ENCODE measurements around the gene SLMAP. TPM values are rescaled to one million over a fixed set of nuclear protein-coding genes. Genes with fewer than 3 reads are reported as not detected.
A peak's percentile ranks its signal among the peaks of the same experiment; 100 is the strongest.

Gene SLMAP
- total RNA-seq, 1 donor from 2014 or later, result 71.5 TPM

- no peak for TF ChIP-seq CTCF (IDR thresholded peaks at IDR 0.05)
- H3K4me1 Mint-ChIP-seq (ENCODE audit: unreplicated experiment), result no peaks in the 10 kb centered on the region
- H3K4me3 Mint-ChIP-seq (ENCODE audit: unreplicated experiment), result no peak overlapping the region
- no peaks in the 10 kb centered on the region for H3K27me3 Mint-ChIP-seq (ENCODE audit: unreplicated experiment)
- no peak overlapping the region for H3K27ac Mint-ChIP-seq (ENCODE audit: unreplicated experiment)
- no peak for DNase-seq (ENCODE audit: extremely low spot score, unreplicated experiment)
- H3K36me3 Mint-ChIP-seq (ENCODE audit: unreplicated experiment), result peaks cover 28% of the 10 kb centered on the region
- H3K9me3 Mint-ChIP-seq (ENCODE audit: unreplicated experiment), result no peaks in the 10 kb centered on the region
These were observed 147.2 kb downstream of the SLMAP start for GRCh38 chr3:57903124-57903890.

- no peaks in the 10 kb centered on the region for H3K9me3 Mint-ChIP-seq (ENCODE audit: unreplicated experiment)
- H3K27me3 Mint-ChIP-seq (ENCODE audit: unreplicated experiment), result no peaks in the 10 kb centered on the region
- TF ChIP-seq CTCF (IDR thresholded peaks at IDR 0.05), result peak; percentile 50
- no peak for DNase-seq (ENCODE audit: extremely low spot score, unreplicated experiment)
- no peak overlapping the region for H3K4me3 Mint-ChIP-seq (ENCODE audit: unreplicated experiment)
- no peak overlapping the region for H3K27ac Mint-ChIP-seq (ENCODE audit: unreplicated experiment)
- H3K4me1 Mint-ChIP-seq (ENCODE audit: unreplicated experiment), result peaks cover 23% of the 10 kb centered on the region
- H3K36me3 Mint-ChIP-seq (ENCODE audit: unreplicated experiment), result peaks cover 21% of the 10 kb centered on the region
These were observed 154.9 kb downstream of the SLMAP start for GRCh38 chr3:57910990-57911389.

DNA sequence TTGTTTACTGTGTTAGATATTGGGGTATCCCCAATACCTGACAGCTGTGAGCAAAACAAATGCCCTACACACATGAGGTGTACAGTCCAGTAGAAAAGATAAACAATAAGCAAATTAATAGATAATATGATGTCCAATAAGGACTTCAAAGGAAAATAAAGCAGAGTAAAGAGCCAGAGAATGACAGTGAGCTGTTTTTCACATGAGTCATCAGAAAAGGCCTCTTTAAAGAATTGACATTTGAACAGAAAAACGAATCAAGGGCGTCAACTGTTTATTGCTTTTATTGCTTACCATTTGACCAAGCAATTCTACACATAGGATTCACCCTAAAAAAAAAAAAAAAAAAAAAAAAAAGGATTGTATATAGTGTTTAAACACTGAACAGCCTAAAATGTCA, 155.5 kb downstream of the SLMAP start:
- DNase-seq (ENCODE audit: extremely low spot score, unreplicated experiment), result no peak
- no peaks in the 10 kb centered on the region for H3K9me3 Mint-ChIP-seq (ENCODE audit: unreplicated experiment)
- H3K36me3 Mint-ChIP-seq (ENCODE audit: unreplicated experiment), result peaks cover 26% of the 10 kb centered on the region
- H3K27me3 Mint-ChIP-seq (ENCODE audit: unreplicated experiment), result no peaks in the 10 kb centered on the region
- no peak overlapping the region for H3K4me3 Mint-ChIP-seq (ENCODE audit: unreplicated experiment)
- peaks cover 23% of the 10 kb centered on the region for H3K4me1 Mint-ChIP-seq (ENCODE audit: unreplicated experiment)
- no peak for TF ChIP-seq CTCF (IDR thresholded peaks at IDR 0.05)
- no peak overlapping the region for H3K27ac Mint-ChIP-seq (ENCODE audit: unreplicated experiment)

DNA sequence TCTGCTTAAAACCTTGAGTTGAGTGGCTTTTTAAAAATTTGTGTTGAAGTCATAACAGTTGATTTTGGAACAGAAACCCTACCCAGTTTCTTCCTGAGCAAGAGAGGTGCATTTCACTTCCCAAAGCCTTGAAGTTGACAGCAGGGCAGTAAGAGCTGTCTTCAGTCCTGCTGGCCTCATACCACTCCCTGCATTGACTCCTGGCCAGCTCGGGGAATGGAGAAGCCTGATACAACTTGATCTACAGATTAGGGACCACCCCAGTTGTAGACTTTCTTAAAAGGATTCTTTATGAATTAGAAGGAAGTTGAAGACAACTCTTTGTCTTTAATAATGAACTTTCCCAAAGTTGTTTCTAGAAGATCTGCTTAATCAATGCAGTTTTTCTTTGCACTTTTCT, 161.5 kb downstream of the SLMAP start:
- no peaks in the 10 kb centered on the region for H3K27me3 Mint-ChIP-seq (ENCODE audit: unreplicated experiment)
- H3K4me1 Mint-ChIP-seq (ENCODE audit: unreplicated experiment), result peaks cover 41% of the 10 kb centered on the region
- H3K9me3 Mint-ChIP-seq (ENCODE audit: unreplicated experiment), result no peaks in the 10 kb centered on the region
- no peak overlapping the region for H3K4me3 Mint-ChIP-seq (ENCODE audit: unreplicated experiment)
- peak overlapping the region; percentile 12 for H3K27ac Mint-ChIP-seq (ENCODE audit: unreplicated experiment)
- H3K36me3 Mint-ChIP-seq (ENCODE audit: unreplicated experiment), result peaks cover 31% of the 10 kb centered on the region
- DNase-seq (ENCODE audit: extremely low spot score, unreplicated experiment), result no peak
- no peak for TF ChIP-seq CTCF (IDR thresholded peaks at IDR 0.05)

DNA sequence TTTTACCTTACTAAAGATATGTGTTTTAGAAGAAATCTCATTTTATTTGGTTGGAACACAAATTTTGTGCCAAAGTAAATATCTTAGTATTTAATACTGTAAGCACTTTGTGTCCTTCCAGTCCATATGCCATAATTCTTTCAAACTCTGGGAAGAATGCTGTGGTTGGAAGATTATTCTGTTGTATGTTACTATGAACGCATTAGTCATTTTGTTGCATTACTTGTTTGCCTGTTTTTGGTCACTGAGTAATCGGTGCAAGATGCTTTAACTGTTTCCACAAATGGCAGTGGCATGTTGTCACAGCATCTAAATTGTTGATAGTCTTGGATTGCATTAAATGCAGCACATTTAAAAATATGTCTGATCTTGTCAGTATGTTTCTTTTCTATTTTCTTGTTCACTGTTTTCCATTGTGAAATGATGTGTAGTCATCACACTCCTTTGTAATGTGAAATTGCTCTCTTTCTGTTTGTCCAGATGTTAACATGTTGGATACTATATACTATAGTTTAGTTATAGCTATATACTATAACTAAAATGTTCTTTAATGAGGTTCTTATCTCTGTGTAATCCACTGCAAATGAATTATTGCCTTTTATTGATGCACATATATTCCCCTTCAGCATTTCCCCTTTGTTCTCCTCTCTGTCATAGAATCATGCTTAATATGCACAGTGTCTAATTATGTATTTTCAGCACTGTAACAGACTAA, 162.2 kb downstream of the SLMAP start:
- Mint-ChIP-seq H3K4me1 (ENCODE audit: unreplicated experiment) (peaks cover 45% of the 10 kb centered on the region), H3K9me3 (ENCODE audit: unreplicated experiment) (no peaks in the 10 kb centered on the region), H3K36me3 (ENCODE audit: unreplicated experiment) (peaks cover 30% of the 10 kb centered on the region), H3K27me3 (ENCODE audit: unreplicated experiment) (no peaks in the 10 kb centered on the region), H3K27ac (ENCODE audit: unreplicated experiment) (peak overlapping the region; percentile 12), H3K4me3 (ENCODE audit: unreplicated experiment) (no peak overlapping the region)
- DNase-seq (ENCODE audit: extremely low spot score, unreplicated experiment), result no peak
- no peak for TF ChIP-seq CTCF (IDR thresholded peaks at IDR 0.05)
